ENCODE measurements around the gene RGS3. TPM values are rescaled to one million over a fixed set of nuclear protein-coding genes. Genes with fewer than 3 reads are reported as not detected.

The RGS3 gene
- total and polyA plus RNA-seq, 2 of the 13 experiments (the other 11 are each of a cell fraction or from before 2014, with no cell fraction given): 17.1 to 28.8 TPM

DNA sequence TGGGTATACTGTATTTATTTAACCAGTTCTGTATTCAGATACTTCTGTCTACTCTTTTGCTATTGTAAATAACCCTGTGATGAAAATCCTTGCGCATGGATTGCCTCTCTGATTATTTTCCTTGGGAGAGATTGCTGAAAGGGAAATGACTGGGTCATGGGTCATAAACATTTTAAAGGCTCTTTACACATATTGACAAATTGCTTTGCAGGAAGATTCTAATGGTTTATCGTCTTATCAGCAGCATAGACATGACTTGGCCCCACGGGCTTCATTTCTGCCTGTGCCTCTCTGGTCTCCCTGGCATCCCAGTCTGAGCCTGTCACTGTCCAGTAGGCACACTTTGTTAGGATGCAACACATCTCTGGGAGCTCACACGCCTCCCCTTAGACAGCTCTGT, 52.3 kb downstream of the RGS3 start (continued):
- TF ChIP-seq HNRNPUL1 (IDR thresholded peaks at IDR 0.05; ENCODE audit: low read depth, low read length): no peak
- no peak for TF ChIP-seq GLI4 (CRISPR knock-in tag; IDR thresholded peaks at IDR 0.05; ENCODE audit: borderline replicate concordance)

DNA sequence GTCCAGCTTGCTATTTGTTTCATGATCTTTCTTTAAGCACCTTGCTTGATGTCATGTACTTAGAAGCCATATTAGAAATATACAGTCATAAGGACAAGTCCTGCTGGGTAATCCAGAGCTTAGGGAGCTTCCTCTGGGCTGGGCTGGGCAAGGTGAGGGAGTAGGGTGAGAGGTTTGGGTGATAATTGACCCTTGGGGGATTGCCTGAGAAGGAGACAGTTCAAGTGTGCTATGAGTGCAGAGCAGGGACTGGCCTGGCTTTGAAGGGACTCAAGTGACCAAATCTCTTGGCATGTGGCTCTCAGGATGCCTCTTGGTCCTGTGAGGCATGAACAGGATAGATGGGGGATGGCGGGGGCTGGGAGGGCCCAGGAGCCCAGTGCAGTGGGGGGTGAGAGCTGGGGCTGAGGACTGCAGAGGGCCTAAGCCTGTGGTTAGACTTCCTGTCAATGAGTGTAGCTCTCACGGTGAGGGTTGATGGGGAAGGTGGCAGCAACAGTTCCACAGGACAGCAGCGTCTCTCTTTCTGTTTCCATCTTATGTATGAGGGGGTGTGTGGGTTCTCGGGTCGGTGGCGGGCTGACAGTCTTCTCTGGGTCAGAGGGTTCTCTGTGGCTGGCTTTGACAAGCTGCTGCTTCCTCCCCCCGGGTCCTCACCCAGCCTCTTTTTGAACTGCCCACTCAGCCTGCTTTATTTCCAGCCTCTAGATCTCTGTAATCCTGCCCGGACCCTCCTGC, 53.5 kb downstream of the RGS3 start:
- Histone ChIP-seq H3K4me1 (ENCODE audit: insufficient read depth, low read length) (peaks cover 26% of the 10 kb centered on the region), H3K36me3 (replicated peaks in 1 of 2; ENCODE audit: control insufficient read depth in 1 of 2, insufficient read depth in 2 of 2, low read length in 2 of 2) (peaks cover 29 to 90% of the 10 kb centered on the region in 2 experiments), H3K4me2 (ENCODE audit: low read depth, low read length) (no peak overlapping the region), H3K9ac (ENCODE audit: insufficient read depth, low read depth, low read length) (no peak overlapping the region), H4K20me1 (ENCODE audit: insufficient read depth, low read length) (no peaks in the 10 kb centered on the region; the same call in 1 of the 2 replicates), H3K9me3 (ENCODE audit: low read length) (no peaks in the 10 kb centered on the region), H2AFZ (ENCODE audit: low read length) (no peak overlapping the region), H3K27ac (ENCODE audit: extremely low read length, insufficient read depth, low read length) (no peak overlapping the region), H3K4me3 (replicated peaks in 1 of 3; ENCODE audit: insufficient read depth in 1 of 3, low read depth in 2 of 3, low read length in 3 of 3) (no peak overlapping the region), H3K27me3 (ENCODE audit: control insufficient read depth in 1 of 2, insufficient read depth in 2 of 2, low read length in 2 of 2) (no peaks in the 10 kb centered on the region), H3K79me2 (ENCODE audit: insufficient read depth, low read length) (no peaks in the 10 kb centered on the region)
- ChIA-PET CTCF (ENCODE audit: low intra/inter-chr PET ratio, low total read pairs) (no interaction called here), POLR2A (interaction anchor here (1.3 kb wide), 1 partner anchor 12 kb away, joined by 4 read pairs; no protein-coding TSS in a partner anchor)
- no peak for DNase-seq (ENCODE audit: low spot score)
- in situ Hi-C loops (cut with HindIII; ENCODE audit: extremely low pct_ligation_motif_present, low pct_unique_long_range_greater_than_20kb): no loop called here
- no peak for ATAC-seq
- intact Hi-C loops (cut with micrococcal nuclease; ENCODE audit: unreplicated experiment): no loop called here
- TF ChIP-seq, protein P1, sequence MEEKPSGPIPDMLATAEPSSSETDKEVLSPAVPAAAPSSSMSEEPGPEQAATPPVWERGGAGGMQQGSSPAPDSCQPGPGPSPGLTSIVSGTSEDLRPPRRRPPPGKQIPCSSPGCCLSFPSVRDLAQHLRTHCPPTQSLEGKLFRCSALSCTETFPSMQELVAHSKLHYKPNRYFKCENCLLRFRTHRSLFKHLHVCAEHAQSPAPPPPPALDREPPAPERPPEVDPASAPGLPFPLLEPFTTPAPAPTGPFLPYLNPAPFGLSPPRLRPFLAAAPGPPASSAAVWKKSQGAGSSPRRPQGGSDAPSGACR (CRISPR knock-in tag; IDR thresholded peaks at IDR 0.05): no peak
- TF ChIP-seq NFATC3 (CRISPR knock-in tag; IDR thresholded peaks at IDR 0.05) (no peak), MATR3 (CRISPR knock-in tag; IDR thresholded peaks at IDR 0.05) (no peak), ZNF556 (CRISPR knock-in tag; IDR thresholded peaks at IDR 0.05; ENCODE audit: borderline replicate concordance) (no peak), ZNF383 (CRISPR knock-in tag; IDR thresholded peaks at IDR 0.05; ENCODE audit: borderline replicate concordance) (no peak), CENPT (CRISPR knock-in tag; IDR thresholded peaks at IDR 0.05; ENCODE audit: low read depth) (no peak), ZSCAN31 (CRISPR knock-in tag; IDR thresholded peaks at IDR 0.05; ENCODE audit: low read depth) (no peak), NFRKB (IDR thresholded peaks at IDR 0.05) (no peak)
- TF ChIP-seq, protein P2, sequence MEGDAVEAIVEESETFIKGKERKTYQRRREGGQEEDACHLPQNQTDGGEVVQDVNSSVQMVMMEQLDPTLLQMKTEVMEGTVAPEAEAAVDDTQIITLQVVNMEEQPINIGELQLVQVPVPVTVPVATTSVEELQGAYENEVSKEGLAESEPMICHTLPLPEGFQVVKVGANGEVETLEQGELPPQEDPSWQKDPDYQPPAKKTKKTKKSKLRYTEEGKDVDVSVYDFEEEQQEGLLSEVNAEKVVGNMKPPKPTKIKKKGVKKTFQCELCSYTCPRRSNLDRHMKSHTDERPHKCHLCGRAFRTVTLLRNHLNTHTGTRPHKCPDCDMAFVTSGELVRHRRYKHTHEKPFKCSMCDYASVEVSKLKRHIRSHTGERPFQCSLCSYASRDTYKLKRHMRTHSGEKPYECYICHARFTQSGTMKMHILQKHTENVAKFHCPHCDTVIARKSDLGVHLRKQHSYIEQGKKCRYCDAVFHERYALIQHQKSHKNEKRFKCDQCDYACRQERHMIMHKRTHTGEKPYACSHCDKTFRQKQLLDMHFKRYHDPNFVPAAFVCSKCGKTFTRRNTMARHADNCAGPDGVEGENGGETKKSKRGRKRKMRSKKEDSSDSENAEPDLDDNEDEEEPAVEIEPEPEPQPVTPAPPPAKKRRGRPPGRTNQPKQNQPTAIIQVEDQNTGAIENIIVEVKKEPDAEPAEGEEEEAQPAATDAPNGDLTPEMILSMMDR (CRISPR knock-in tag; IDR thresholded peaks at IDR 0.05): no peak
- 94% methylated on average over 7 of the region's 8 CpGs for WGBS (ENCODE audit: low lambda C conversion rate)
- BruUV-seq (replicated peaks): no TSS peak
- no peak for FAIRE-seq
